Measurements from ENCODE around the gene HOXA5.

DNA sequence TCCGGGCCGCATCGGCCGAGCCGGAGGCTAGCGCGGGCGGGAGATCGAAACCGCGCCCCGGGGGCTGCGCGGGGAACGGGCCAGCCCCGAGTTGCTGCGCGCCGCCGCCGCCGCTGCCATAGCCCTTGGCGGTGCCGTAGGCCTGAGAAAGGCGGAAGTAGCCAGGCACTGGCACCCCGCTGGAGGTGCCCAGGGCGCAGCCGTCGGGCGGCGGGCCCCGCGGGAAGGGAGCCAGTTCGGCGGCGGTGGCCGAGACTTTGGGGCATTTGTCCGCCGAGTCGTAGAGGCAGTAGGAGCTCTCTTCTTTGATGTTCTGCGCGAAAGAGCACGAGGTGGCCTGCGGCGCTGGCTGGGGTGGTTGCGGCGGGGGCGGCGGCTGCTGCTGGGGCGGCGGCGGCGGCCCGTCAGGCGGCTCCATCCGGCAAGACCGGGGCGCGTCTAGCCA, 30.1 kb upstream of the HOXA5 start:
- TF ChIP-seq, protein P1, sequence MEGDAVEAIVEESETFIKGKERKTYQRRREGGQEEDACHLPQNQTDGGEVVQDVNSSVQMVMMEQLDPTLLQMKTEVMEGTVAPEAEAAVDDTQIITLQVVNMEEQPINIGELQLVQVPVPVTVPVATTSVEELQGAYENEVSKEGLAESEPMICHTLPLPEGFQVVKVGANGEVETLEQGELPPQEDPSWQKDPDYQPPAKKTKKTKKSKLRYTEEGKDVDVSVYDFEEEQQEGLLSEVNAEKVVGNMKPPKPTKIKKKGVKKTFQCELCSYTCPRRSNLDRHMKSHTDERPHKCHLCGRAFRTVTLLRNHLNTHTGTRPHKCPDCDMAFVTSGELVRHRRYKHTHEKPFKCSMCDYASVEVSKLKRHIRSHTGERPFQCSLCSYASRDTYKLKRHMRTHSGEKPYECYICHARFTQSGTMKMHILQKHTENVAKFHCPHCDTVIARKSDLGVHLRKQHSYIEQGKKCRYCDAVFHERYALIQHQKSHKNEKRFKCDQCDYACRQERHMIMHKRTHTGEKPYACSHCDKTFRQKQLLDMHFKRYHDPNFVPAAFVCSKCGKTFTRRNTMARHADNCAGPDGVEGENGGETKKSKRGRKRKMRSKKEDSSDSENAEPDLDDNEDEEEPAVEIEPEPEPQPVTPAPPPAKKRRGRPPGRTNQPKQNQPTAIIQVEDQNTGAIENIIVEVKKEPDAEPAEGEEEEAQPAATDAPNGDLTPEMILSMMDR (IDR thresholded peaks at IDR 0.05): no peak
- TF ChIP-seq POLR2A (IDR thresholded peaks at IDR 0.05): no peak

Data from heart left ventricle (tissue), 13 donors.